Activated CD8-positive, alpha-beta memory T cell treated with anti-CD3 and anti-CD28 coated beads, Interleukin-2, amount 50 U/mL, for 48 hours (primary cell): Measurements from ENCODE around the gene CORO2B.

Experiments used
- DNase-seq: peaks from one replicate; pipeline ENCODE4 v3.0.0-alpha.2; 2020

The CORO2B gene

DNA sequence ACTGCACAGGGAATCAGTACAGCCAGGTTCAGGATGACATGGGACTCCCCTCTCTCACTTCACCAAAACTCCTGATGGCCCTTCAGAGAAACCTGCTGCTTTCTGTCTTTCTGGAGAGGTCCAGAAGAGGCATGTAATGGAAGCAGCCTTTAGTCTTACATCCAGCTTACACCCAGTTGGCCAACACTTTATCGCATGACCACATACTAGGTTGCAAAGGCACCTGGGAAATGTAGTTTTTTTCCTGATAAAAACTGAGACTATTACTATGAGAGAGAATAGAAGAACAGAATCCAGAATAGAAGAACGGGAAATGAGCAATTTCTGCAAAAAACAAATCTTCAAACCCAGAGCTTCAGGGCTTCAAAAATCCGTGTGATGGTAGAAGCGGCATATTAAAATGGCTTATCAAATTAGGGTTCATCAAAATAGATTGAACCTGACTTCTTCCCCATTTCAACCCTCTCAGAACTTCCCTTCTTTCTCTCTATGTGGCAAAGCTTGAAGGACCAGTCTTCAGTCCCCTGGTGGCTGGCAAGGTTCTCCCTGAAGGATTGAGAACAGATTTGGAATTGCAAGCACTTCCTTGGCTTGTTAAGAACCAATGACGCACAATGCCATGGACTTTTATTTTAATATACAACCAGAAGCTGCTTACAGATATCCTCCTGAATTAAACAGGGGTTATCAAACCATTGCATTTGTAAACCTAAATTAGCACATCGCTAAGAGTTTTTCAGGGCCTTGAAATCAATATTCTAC is 34.4 kb downstream of the CORO2B start:
- DNase-seq, result no peak

DNA sequence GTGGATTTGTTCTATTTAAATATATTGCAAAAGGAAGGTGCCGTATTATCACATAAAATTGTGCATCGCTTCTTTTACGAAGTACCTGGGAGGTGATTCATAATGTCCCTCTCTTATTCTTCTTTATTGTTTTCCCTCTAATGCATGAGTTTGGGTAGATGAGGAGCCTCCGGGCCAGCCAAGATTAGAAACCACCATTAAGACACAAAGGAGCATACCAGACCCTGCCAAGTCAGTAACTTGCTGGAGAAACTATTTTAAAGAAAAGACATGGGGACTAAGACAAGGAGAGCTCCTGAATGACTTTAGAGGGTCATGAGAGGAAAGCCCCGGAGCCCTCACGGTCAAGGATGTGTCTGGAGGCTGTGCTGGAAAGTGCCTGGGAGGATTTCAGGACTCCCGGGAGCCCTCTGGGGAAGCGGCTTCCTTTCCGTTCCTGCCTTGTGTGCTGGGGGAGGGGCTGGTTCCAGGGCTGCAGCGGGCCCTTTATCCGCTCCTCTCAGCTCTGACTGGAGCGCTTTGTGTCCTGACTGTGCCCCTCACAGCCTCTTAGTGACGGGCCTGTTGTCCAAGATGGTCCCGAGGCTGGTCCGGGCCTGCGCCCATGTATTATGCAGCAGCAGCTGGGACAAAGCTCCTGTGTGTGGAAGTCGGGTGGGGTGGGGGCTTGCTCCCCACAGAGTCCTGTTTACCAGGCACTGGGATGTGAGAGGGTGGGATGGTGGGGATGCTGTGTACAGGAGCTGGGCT is 35.7 kb downstream of the CORO2B start:
- DNase-seq, result no peak

DNA sequence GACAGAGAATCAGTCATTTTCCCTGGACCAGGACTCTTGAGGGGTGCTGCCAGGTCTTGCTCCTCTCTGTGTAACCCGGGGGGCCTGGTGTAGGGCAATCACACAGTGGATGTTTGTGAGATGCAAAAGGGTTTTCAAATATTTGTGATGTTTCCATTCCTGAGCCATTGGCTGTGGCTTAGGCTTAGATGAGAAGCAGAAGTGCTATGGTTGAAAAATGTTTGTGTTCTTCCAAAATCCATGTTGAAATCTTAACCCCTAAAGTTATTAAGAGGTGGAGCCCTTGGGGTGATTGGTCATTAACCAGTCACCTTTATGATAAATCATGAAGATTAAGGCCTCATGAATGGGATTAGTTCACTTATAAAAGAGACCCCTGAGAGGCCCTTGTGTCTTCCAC is 36.5 kb downstream of the CORO2B start:
- no peak for DNase-seq

DNA sequence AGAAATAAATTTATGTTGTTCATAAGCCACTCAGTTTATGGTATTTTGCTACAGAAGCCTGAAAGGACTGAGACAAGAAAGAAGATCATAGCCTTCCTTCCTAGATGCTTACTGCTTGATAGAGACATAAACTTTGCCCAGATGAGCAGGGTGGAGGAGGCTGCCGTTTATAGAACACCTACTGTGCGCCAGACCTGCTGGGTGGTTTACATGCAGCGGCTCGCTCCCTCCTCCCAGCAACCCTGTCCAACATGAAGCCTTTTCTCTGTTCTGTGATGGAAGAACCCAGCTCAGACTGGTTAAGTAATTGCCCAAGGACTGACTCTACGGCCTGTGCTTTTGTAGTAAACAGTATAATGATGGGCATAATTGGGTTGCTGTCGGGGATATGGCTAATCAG is 37.0 kb downstream of the CORO2B start:
- no peak for DNase-seq

DNA sequence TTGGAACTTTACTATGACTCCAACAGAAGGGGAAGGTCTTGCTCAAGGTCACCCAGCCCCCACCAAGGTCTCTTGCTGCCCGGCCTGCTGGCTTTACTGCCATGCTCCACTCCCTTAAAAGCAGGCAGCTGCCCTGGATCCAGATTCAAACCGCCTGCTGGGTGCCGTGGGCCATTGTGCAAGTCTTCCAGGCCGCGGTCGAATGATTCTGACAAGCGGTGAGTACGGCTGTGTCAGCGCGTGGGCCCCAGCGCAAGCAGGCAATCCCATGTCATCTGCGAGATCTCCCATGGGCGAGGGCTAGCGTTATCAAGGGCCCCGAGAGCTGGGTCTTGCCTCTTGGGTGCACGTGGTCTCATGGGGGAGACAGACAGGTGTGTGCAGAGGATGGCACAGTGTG is 37.6 kb downstream of the CORO2B start:
- DNase-seq, result no peak

DNA sequence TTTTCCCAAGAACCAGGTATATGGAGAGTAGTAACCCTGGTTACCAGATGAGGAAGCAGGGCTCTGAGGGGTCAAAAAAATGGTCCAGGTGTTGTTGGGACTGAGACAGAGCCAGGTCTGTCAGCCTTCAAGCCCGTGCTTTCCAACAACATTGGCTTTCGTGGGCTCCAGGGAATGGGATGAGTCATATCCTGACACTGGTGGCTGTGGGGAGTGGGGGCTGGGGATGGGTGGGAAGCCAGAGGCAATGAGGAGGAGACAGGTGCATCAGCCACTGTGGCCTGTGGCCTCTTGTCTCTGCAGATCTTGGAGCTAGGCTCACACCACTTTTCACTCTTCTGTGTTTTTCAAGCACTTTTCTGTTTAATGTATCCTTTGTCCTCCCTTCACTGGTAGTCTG is 38.2 kb downstream of the CORO2B start:
- no peak for DNase-seq

DNA sequence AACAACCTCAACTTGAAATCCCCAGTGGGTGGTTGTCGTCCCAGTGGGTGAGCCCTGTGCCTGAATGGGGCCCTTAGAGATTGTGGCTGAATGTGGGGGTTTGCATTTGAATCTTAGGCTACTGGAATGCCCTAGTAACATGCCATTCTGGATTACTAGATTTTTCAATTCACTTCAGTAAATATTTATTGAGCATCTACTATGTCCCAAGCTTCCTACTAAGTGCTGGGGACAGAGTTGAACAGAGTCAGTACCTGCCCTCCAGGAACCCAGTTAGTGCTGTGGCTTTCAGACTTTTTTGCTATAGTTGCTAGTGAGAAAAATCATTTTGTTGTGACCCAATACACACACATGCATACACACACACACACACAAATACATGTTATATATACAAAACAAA is 39.0 kb downstream of the CORO2B start:
- DNase-seq, result no peak

DNA sequence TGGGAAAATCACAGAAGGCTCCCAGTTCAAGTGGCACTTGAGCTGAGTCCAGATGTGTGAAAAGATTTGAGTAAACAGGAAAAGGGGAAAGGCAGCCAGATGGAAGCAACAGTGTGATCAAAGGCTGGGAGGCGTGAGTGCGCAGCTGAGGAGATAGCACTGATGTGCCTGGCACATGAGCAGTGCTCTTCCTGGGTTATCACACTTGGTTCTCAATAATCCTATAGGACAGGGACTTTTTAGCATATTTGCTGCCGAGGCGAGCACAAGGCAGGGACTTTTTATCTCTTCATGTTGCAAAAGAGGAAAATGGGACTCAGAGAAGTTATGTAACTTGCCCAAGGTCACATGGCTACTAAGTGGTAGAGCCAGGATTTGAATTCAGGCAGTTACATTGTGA is 39.6 kb downstream of the CORO2B start:
- no peak for DNase-seq

DNA sequence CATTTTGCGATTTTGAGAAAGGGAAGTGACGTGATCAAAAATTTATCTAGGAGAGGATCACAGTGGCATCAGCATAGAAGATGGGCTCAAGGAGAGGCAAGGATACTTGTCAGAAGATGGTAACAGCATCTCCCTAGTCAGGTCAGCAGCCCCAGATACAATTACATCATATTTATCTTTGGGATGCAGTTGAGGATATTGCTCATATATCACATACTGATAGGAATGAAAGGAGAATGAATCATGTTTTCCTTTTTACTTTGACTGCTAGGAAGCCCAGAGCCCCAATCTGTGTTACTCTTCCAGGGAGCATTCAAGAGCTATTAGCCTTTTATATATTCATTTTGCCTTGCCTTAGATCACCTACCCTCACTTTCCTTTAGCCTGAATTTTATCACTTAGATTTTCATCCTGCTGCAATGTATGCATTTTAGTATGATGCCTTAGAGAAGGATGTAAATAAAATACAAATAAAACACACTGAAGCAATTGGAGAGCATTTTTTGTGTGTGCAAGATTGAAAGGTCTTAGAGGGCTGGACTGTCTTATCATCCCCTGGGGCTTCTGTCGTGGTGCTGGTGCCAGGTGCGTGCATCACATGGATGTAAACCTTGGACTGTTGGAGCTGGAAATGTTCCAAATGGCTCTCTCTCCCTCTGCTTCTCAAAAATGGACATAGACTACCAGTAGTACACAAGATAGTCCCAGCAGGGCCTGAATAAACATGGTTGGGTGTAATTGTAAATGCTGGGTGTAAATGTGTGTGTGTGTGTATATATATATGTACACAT is 40.3 kb downstream of the CORO2B start:
- no peak for DNase-seq

DNA sequence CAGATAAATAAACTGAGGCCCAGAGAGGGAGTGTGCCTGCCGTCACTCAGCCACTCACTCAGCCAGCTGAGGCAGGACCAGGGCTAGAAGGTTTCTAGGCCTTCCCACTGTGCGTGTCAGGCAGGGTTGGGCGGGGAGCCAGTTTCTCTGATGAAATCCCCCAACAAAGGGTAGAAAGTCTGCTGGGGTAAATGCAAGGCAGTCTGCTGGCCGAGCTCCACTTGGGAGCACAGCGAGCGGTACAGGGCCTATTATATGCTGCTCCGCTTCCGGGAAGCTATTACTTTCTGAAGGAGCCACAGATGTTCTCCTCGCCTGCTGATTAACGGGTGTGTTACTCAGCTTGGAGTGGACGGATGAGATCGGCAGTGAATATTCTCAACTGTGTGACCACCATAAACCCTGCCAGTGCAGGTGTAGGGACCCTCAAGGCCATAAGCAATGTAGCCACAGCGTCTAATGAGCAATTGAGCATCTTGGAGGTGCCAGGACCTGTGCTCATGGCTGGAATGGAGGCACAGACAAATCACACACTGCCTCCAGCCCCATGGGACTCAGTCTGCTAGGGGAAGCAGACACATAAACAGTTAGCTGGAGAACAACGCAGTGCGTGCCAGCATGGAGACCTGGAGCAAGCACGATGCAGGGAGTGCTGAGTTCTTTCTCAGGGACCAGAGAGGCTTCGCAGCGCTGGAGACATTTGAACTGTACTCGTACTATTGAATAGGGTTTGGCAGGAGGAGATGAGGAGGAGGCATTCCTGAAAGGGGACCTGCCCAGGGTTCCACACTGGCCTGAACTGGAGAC is 42.1 kb downstream of the CORO2B start:
- no peak for DNase-seq

DNA sequence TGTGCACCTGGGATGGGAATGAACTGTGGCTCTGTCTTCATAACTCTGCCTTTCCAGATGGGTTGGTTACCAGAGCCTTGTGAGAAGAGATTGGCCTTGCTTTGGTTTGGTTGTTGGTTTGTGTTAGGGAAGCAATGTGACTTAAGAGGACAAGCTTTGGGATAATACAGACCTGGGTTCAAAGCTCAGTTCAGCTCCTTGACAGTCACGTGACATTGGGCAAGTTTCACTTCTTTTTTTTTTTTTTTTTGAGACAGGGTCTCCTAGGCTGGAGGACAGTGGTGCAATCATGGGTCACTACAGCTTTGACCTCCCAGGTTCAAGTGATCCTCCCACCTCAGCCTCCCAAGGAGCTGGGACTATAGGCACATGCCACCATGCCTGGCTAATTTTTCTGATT is 42.7 kb downstream of the CORO2B start:
- no peak for DNase-seq

DNA sequence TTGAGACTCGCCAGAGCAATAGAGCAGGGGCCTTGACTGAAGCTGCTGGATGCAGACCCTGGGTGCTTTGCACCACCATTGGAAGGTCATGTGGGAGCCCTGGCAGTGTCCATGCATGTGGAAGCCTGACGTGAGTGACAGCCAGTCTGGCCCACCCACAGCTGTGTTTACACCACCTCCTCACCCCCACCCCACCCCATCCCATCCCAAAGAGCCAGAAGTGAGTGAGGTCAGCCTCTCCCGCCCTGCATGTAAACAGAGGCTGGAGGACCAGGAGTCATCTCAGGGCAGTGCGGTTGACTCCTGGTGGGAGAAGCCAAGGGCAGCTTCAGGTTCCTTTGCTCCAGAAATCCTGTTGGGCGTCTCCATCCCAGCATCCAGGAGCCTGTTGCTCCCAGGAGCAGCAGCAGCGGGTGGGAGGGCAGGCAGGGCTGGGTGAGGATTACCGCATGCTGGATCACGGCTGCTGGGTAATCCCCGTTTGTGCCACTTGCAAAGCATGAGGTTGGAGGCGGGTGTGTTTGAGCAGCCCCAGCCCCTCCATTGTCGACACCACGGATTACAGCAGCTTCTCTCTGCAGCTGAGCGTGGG is 44.6 kb downstream of the CORO2B start:
- DNase-seq, result no peak

DNA sequence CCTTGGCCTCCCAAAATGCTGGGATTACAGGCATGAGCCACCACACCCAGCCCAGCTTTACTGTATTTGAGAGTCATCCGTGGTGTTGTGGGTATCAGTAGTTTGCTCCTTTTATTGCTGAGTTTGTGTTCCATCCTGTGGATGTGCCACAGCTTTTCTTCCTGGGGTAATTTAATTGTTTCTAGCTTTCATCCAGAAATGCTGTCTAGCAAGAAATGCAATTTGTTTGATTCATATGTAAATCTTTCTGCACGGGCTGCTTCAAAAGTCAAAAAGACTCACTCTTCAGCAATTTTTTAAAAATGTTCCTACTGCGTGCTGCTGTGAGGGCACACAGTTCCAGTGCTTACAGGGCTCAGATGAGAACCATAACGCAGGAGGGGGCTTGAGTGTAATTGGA is 47.1 kb downstream of the CORO2B start:
- no peak for DNase-seq

DNA sequence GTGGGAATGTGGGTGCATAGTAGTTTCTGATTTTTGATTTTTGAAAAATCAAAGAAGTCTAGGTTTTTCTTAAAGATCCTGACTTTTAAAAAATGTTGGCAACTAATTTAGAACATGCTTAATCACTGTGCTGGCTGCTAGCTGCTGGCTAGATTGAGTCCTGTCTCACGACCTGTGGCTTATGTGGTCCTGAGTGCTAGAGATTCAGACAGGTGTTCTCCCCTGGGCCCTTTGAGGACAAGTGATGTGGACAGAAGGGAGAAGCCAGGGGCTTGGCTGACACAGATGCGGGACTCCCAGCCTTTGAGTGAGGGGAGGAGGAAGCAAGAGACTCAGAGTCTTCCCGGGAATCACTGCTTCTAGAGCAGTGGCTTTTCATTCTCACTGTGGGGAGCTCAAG is 47.5 kb downstream of the CORO2B start:
- no peak for DNase-seq

DNA sequence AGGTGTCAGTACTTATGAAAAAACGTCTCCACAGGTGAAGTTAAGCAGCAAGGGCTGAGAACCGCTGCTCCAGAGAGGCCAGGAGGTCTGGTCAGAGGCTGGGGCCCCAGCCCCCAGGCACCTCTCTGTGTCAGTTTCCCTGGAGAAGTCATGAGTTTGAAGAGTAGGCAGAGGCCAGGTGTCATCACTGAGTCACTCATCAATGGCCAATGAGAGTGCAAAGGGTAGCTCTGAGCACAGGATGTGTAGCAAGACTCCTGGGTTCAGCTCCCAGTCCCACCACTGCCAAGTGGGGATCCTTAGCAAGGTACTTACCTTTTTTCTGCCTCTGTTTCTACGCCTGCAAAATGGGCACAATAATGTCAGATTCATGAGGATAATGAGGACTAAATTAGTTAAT is 47.9 kb downstream of the CORO2B start:
- no peak for DNase-seq

DNA sequence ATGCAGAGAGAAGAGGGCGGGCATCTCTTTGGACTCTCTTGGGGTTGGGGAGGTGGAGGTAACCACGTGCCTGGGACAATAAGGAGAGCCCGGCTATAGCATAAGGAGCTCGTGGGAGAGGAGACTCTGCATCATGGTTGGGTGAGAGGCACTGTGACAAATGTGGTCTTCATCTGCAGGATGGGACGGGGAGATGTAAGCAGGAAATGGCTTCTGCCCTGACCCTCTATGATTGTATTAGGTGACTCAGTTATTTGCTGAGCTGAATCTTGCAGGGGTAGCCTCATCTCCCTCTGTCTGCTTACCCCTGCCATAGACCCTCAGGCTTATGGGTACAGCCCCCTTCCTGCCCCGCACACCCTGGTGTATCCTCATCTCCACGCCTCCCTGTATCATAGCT is 48.7 kb downstream of the CORO2B start:
- no peak for DNase-seq

DNA sequence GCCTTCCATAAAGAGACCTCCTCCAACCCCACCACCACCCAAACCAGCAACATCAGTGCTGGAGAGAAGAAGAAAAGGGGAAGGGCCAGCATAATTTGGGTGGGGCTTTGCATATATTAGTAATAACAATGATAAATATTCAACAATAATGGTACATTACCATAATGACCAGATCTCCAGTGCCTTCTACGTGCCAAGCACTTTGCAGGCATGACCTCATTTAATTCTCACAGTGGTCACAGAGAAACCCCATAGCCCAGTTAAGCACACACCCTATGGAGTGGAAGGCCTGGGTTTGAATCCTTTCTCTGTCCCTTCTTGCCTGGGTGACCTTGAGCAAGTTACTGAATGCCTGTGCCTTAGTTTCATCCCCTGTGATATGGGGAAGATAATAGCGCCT is 49.2 kb downstream of the CORO2B start:
- DNase-seq, result no peak

DNA sequence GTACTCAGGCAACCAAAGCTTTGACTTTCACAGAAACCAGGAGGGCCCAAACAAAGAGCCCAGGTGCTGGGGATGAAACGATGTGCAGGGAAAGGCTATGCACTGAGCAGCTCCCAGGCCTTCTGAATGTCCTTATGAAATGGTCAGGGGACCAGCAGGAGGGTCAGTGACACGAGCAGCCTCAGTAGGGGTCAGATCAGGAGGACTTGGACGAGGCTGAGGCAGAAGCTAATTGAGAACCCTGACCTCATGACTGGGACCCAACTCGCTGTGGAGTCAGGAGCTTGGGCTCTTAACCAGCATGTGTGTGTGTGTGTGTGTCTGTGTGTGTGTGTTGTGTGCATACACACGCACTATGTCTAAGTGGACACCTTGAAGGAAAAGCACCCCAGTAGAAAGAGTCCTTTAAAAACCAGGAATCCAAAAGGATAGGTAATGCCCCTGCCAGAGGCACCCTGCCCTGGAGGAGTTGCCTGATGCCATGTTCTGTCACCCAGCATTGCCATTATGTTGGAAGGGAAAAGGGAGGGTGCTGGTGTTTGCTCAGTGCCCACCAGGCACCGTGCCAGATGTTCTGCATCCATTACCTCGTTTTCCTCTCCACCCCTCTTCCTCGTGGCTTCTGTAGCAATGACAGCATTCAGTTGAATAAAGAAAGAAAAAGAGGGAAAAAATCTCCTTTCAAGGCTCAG is 50.9 kb downstream of the CORO2B start:
- DNase-seq, result no peak

DNA sequence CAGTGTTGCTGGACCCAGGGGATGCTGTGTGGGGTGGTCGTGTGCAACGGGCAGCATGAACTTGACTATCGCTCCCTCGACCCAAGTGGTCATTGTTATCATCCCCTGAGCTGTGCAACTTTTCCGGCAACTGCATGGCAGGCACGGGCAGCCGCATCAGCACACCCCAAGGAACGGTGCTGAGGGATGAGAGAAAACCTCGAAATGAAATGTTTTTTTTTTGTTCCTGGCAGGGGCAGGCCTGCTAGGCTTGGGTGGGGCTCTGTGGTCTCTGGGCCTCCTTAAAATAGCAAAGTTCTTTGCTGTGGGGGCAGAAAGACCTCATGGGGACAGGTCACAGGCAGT is 51.4 kb downstream of the CORO2B start:
- no peak for DNase-seq

DNA sequence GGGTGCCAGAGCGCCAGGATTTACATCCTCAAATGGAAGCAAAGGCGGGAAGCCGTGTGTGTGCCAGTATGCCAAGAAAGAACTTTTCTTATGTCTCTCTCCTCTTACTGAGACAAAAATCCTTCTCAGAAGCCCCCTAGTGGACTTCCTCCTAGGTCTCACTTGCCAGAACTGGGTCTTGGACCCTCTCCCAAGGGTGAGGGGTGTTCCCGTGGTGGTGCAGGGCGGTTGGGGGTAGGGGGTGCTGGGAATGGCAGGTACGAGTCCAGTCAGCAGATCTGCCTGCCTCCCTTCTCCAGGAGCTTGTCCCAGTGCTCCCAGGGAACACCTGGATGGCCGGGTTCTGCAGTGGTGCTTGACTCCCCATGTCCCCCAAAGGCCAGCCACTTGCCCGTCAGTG is 52.0 kb downstream of the CORO2B start:
- no peak for DNase-seq

DNA sequence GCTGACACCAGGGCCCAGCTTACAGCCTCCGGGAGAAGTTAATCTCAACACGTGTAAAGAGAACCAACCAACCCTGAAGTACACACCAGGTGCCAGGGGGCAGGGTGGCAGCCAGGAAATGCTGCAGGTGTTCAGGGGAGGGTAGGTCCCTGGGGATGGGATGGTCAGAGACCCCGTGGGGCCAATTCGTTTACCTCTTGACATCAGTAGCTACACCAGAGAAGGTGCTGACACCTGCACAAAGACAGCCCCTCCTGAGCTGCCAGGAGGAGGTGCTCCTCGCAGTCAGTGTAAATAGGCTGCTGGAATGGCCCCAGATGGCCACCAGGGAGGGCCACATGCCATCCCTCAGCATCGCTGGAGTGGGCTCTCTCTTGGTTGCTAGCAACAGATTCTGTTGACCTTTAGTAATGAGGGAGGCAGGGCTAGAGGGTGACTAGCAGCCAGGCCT is 52.8 kb downstream of the CORO2B start:
- no peak for DNase-seq

DNA sequence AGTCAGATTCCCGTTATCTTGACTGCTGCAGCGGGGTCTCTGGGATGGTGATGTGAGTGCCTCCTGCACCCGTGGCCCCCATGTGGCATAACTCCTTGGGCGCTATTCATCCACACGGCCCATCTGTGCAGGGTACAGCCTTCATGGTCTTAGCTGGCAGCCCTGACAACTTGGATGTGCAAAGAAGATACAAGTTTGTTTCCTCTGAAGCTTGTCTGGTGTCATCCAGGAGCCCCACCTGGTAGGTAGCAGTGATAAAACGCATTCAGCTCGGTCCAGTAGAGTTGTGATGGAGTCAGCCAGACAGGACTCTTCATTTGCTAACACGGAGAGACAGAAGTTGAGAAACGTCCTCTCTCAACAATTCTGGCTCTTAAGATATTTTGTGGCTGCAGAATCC is 53.3 kb downstream of the CORO2B start:
- DNase-seq, result no peak
